A673 (cell line): ENCODE measurements around the gene ARL14.

Experiments used
- EZH2 ChIP-seq: fragments of 200-600 bp; sonication (generic); IDR thresholded peaks from 2 replicates; pipeline ENCODE4 v1.6.1; 2017; ENCODE audit warnings: borderline replicate concordance, low read depth, mild to moderate bottlenecking, mixed read lengths, antibody characterized with exemption, low read length; ENCODE audit not compliant: poor library complexity, severe bottlenecking
- TF ChIP-seq, protein P1 (sequence below): fragments of 300-800, 200-600 bp; sonication (generic); conservative IDR thresholded peaks from 2 replicates; pipeline ENCODE4 v1.5.1; 2017; ENCODE audit warnings: low read depth, mild to moderate bottlenecking, antibody characterized with exemption, low read length, moderate library complexity, mixed read lengths

DNA sequence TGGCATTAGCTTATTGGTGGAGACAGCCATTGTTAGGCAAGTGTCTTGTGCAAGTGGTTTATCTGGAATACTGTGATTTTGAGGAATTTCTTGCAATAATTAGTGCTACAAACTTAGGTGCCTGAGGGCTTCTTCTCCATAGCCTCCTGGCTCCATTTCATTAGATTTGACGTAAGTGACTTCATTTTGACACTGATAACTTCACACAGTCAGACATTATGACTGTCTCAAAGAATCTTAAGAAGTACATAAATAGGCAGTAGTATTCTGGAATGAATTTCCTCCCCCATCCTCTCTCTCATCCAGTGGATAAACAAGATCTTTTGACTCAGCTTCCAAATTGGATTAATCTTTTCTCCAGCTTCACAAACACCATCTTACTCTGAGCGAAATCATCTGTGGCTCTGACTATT, 19.0 kb downstream of the ARL14 start:
- TF ChIP-seq, protein P1, sequence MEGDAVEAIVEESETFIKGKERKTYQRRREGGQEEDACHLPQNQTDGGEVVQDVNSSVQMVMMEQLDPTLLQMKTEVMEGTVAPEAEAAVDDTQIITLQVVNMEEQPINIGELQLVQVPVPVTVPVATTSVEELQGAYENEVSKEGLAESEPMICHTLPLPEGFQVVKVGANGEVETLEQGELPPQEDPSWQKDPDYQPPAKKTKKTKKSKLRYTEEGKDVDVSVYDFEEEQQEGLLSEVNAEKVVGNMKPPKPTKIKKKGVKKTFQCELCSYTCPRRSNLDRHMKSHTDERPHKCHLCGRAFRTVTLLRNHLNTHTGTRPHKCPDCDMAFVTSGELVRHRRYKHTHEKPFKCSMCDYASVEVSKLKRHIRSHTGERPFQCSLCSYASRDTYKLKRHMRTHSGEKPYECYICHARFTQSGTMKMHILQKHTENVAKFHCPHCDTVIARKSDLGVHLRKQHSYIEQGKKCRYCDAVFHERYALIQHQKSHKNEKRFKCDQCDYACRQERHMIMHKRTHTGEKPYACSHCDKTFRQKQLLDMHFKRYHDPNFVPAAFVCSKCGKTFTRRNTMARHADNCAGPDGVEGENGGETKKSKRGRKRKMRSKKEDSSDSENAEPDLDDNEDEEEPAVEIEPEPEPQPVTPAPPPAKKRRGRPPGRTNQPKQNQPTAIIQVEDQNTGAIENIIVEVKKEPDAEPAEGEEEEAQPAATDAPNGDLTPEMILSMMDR = no peak
- no peak for TF ChIP-seq EZH2
